ENCODE measurements around the gene DEFB131A.
"Not testable (repeated sequence)": the region's sequence is repeated elsewhere in the genome, so short reads cannot be mapped to it uniquely, and the experiment has no call there.

Gene DEFB131A

DNA sequence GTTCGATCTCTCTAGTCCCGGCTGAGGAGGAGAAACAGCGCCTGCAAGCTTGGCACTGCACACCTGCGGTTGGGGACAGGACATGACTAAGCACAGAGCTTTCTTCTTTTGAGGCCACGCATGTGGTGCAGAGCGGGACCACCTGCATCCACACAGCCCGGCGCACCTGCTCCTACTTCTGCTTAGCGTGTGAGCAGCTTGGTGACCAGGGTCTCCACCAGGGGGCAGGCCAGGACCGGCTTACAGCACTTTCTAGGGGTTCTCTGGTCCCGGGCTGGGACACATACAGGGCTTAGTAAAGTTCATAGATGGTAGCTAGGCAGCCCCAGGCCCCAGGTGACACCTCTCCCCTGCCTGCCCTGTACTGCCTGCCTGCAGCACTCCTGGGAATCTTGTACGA is 51.2 kb downstream of the DEFB131A start:
- not testable (repeated sequence) for FAIRE-seq

DNA sequence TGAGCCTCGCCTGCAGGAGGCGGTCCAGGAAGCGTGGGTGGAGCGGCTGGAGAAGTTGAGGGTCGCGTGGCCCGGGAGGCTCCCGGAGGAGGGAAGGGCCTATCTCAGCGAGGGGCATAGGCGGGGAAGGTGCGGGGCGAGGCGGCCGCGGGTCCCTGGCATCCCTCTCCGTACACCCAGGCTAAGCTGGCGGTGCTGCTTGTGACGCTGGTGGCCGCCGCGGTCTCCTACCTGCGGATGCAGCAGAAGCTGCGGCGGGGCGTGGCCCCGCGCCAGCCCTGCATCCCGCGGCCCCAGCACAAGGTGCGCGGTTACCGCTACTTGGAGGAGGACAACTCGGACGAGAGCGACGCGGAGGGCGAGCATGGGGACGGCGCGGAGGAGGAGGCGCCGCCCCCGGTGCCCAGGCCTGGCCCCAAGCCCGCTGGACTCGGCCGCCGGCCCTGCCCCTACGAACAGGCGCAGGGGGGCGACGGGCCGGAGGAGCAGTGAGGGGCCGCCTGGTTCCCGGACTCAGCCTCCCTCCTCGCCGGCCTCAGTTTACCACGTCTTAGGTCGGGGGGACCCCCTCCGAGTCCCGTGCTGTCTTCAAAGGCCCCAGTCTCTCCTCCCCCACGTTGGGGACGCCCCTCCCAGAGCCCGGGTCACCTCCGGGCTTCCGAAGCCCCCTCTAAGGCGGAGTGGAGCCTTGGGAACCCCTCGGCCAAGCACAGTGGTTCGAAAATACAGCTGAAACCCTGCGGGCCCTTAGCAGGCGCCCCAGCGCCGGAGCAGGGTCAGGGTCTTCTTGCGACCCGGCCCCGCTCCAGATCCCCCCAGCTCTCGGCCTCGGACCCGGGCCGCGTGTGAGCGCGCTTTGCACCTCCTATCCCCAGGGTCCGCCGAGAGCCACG is 53.6 kb downstream of the DEFB131A start:
- FAIRE-seq, result not testable (repeated sequence)

- FAIRE-seq, result not testable (repeated sequence)
Observed at GRCh38 chr4:9498468-9499040, 54.3 kb downstream of the DEFB131A start.

DNA sequence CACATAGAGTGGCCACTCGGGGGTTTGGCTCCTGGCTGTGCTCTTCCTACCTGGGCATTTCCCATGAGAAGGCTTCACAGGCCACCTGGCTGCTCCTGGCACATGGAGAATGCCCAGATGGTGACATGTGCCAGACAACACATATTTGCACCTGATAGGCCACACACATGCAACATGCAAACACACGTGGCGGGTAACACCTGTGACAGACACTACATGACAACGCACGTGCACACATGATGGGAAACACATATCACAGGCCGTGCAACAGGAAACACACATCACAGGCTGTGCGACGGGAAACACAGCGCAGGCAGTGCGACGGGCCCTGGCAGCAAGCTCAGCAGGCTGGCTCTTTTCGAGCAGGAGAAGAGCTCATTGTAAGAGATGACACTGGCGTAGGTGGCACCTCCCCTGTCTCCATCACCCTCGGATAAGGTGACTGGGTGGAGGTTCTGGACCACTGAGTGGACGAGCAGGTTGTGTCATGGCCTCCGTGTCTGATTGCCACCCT is 55.8 kb downstream of the DEFB131A start:
- FAIRE-seq, result not testable (repeated sequence)

Data from colon (tissue), 2 donors.